ENCODE data around the gene FAM110C.
A peak's percentile ranks its signal among the peaks of the same experiment; 100 is the strongest.
"Not testable (repeated sequence)": the region's sequence is repeated elsewhere in the genome, so short reads cannot be mapped to it uniquely, and the experiment has no call there.

FAM110C gene

DNA sequence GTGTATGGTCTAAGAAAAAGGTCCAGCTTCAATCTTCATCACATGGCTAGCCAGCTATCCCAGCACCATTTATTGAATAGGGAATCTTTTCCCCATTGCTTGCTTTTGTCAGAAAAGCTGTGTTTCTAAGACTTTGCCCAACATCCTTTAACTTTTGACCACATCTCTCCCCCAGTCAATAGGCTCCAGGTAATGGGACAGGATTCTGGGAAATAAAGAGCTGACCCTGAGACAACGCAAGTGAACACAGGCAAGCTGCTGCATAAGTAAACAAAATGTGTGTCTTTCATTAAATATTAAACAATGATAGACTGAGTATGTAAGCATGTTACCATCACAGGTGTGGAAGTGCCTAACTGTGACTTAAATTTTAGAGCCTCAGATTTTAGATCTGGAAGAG, 23.0 kb downstream of the FAM110C start:
- TF ChIP-seq, protein P1, sequence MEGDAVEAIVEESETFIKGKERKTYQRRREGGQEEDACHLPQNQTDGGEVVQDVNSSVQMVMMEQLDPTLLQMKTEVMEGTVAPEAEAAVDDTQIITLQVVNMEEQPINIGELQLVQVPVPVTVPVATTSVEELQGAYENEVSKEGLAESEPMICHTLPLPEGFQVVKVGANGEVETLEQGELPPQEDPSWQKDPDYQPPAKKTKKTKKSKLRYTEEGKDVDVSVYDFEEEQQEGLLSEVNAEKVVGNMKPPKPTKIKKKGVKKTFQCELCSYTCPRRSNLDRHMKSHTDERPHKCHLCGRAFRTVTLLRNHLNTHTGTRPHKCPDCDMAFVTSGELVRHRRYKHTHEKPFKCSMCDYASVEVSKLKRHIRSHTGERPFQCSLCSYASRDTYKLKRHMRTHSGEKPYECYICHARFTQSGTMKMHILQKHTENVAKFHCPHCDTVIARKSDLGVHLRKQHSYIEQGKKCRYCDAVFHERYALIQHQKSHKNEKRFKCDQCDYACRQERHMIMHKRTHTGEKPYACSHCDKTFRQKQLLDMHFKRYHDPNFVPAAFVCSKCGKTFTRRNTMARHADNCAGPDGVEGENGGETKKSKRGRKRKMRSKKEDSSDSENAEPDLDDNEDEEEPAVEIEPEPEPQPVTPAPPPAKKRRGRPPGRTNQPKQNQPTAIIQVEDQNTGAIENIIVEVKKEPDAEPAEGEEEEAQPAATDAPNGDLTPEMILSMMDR (IDR thresholded peaks at IDR 0.05; ENCODE audit: low read depth, low read length): no peak
- DNase-seq: no peak
- Histone ChIP-seq H3K27me3 (ENCODE audit: insufficient read depth, low read depth, severe bottlenecking) (no peaks in the 10 kb centered on the region), H3K27ac (no peak overlapping the region), H3K4me3 (ENCODE audit: low read depth, low read length) (no peak overlapping the region), H3K36me3 (no peaks in the 10 kb centered on the region), H3K9me3 (ENCODE audit: severe bottlenecking) (no peaks in the 10 kb centered on the region)

DNA sequence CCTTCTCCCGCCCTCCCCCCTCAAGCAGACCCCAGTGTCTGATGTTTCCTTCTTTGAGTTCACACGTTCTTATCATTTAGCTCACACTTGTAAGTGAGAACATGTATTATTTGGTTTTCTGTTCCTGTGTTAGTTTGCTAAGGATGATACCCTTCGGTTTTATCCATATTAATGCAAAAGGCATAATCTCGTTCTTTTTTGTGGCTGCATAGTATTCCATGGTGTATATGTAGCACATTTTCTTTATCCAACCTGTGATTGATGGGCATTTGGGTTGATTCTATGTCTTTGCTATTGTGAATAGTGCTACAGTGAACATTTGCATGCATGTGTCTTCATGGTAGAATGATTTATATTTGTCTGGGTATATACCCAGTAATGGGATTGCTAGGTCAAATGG, 24.1 kb downstream of the FAM110C start:
- not testable (repeated sequence) for H3K9me3 ChIP-seq (ENCODE audit: severe bottlenecking); H3K27me3 ChIP-seq (ENCODE audit: insufficient read depth, low read depth, severe bottlenecking); H3K36me3 ChIP-seq; H3K27ac ChIP-seq; DNase-seq; H3K4me3 ChIP-seq (ENCODE audit: low read depth, low read length)

DNA sequence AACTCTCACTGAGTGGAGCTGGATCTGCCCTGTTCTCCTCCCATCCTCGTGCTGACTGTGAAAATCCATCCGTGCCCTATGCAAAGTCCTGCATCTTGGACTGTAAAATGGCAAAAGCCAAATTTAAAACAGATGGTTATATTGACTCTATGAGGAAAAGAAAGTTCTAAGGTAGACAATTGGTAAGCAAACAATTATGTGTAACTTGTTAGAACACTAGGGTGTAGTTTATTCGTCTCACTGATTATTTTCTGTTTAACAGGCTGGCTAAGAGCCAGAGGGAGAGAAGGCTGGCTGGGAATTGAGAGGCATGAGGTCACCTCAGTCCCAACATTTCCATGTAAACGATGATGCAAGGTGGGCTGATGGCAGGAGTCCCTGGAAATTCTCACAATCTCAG, 26.0 kb downstream of the FAM110C start:
- H3K4me3 ChIP-seq (ENCODE audit: low read depth, low read length); H3K27me3 ChIP-seq (ENCODE audit: insufficient read depth, low read depth, severe bottlenecking); H3K27ac ChIP-seq; H3K36me3 ChIP-seq; DNase-seq; H3K9me3 ChIP-seq (ENCODE audit: severe bottlenecking): not testable (repeated sequence)

DNA sequence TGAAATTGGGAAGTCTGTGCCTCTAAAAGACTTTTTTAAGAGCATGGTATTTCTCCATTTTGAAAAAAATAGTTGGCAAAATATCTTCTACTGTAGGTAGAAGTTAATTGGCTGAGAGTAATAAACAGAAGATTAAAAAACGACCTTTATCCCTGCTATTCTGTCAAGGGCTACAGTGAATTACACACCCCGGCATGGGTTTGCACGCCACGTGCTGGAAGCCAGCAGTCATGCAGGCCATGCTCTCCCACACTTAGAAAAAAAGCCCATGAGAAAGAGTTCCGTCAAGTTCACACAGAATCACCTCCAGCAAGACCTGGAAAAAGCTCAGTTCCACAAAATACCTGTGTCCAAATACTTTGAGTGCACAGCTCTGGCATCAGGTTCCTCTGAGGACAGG, 26.8 kb downstream of the FAM110C start:
- TF ChIP-seq, protein P1 (IDR thresholded peaks at IDR 0.05; ENCODE audit: low read depth, low read length): no peak
- no peaks in the 10 kb centered on the region for H3K27me3 ChIP-seq (ENCODE audit: insufficient read depth, low read depth, severe bottlenecking)
- no peak overlapping the region for H3K27ac ChIP-seq
- no peaks in the 10 kb centered on the region for H3K36me3 ChIP-seq
- DNase-seq: no peak
- no peaks in the 10 kb centered on the region for H3K9me3 ChIP-seq (ENCODE audit: severe bottlenecking)
- no peak overlapping the region for H3K4me3 ChIP-seq (ENCODE audit: low read depth, low read length)

DNA sequence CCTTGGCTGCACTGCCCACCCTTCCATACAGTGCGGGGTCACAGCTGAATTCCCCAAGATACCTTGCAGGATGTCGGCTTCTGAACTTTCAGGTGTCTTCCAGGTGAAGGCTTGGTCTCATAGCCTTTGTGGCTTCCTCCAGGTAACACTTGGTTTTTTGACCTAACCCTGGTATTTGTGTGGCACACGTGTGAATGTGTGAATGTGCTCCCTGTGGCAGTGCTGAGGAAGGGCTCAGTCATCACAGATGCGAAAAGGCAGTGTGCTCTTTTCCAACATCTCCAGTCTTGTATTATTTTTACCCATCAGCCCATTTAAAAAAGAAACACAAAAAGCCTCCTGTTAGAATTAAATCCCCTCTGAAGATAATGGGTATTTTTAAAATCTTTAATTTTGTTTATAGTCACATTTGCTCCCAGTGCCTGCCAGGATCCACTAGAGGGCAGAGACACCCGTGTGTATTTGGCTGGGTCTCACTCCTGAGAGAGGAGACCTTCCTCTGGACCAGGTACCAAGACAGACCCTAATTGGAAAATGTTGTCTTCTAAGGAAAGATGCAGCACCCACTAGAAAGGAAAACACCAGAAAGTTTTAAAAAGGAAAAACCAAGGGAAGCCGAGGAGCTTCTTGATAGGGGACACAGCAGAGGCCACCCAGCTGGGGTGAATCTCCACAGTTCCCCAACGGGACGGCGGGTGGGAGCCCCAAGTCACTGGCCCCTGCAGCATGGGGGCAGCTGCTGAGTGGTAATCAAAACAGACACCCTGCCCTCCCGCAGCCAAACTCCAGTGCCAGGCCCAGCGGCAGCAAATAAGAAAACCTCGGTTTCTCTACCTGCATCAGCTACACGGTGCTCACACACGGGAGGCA, 27.7 kb downstream of the FAM110C start:
- Histone ChIP-seq H3K36me3 (no peaks in the 10 kb centered on the region), H3K27me3 (ENCODE audit: insufficient read depth, low read depth, severe bottlenecking) (no peaks in the 10 kb centered on the region), H3K9me3 (ENCODE audit: severe bottlenecking) (no peaks in the 10 kb centered on the region), H3K27ac (no peak overlapping the region), H3K4me3 (ENCODE audit: low read depth, low read length) (no peak overlapping the region)
- no peak for DNase-seq
- TF ChIP-seq, protein P1 (IDR thresholded peaks at IDR 0.05; ENCODE audit: low read depth, low read length): peak; percentile 44; the same call in 1 of the 2 replicates

DNA sequence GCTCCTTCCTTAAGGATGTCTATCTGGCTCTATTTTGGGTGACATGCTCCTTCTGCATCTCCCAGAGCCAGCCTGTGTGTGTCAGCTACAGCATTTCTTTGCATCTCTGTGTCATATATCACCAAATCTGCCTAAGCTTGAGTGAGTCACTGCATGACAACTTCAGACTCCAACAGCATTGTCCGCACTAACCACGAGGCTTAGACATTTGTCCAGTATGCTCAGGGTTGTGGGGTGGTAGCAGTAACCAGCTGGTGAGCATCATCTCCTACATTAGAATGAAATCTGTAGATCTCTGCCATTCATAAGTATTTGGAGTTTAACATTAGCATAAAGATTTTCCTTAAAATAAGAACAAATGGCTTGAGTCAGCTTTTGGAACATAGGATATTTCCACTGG, 30.4 kb downstream of the FAM110C start:
- not testable (repeated sequence) for H3K4me3 ChIP-seq (ENCODE audit: low read depth, low read length); DNase-seq; H3K36me3 ChIP-seq; H3K9me3 ChIP-seq (ENCODE audit: severe bottlenecking); H3K27ac ChIP-seq; H3K27me3 ChIP-seq (ENCODE audit: insufficient read depth, low read depth, severe bottlenecking)

DNA sequence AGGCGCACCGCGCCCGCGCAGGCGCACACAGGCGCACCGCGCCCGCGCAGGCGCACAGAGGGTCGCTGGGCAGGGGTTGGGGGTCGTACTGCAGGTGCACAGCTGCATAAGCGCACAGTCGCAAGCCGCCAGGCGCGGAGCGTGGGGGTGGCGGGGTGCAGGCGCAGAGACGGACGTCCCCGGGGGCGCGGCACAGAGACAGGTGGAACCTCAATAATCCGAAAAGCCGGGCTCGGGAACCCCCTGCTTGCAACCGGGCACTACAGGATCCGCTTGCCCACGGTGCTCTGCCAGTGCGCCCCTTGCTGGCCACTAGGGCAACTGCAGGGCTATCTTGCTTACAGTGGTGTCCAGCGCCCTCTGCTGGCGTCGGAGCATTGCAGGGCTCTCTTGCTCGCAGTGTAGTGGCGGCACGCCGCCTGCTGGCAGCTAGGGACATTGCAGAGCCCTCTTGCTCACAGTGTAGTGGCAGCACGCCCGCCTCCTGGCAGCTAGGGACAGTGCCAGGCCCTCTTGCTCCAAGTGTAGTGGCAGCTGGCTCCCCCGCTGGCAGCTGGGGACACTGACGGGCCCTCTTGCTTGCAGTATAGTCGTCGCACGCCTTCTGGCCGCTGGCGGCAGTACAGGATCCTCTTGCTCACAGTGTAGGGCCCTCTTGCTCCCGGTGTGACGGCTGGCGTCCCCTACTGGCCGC, 34.9 kb downstream of the FAM110C start:
- Histone ChIP-seq H3K36me3 (no peaks in the 10 kb centered on the region), H3K27me3 (ENCODE audit: insufficient read depth, low read depth, severe bottlenecking) (no peaks in the 10 kb centered on the region), H3K9me3 (ENCODE audit: severe bottlenecking) (peaks cover 11% of the 10 kb centered on the region), H3K27ac (no peak overlapping the region), H3K4me3 (ENCODE audit: low read depth, low read length) (no peak overlapping the region)
- TF ChIP-seq, protein P1 (IDR thresholded peaks at IDR 0.05; ENCODE audit: low read depth, low read length): peak; percentile 97
- DNase-seq: peak; percentile 83
